Left kidney (tissue), 2 donors: ENCODE data around the gene ITGB2. TPM values are rescaled to one million over a fixed set of nuclear protein-coding genes. Genes with fewer than 3 reads are reported as not detected.

ENCODE experiments used
- DNase-seq: peaks from one replicate; pipeline ENCODE4 v3.0.0-alpha.2; 2013
- polyA plus RNA-seq: library from polyadenylated mRNA; unstranded; fragments of 120-200 nt; gene quantifications from one replicate; pipeline ENCODE4 v1.2.1, GENCODE V29; 2013; ENCODE audit not compliant: insufficient read length

Gene ITGB2
- polyA plus RNA-seq, 1 donor = 11.8 TPM

GRCh38 chr21:44956356-44957046 lies 35.8 kb upstream of the ITGB2 start:
- no peak for DNase-seq

- no peak for DNase-seq
Observed at GRCh38 chr21:44955798-44956175, 35.1 kb upstream of the ITGB2 start.

DNA sequence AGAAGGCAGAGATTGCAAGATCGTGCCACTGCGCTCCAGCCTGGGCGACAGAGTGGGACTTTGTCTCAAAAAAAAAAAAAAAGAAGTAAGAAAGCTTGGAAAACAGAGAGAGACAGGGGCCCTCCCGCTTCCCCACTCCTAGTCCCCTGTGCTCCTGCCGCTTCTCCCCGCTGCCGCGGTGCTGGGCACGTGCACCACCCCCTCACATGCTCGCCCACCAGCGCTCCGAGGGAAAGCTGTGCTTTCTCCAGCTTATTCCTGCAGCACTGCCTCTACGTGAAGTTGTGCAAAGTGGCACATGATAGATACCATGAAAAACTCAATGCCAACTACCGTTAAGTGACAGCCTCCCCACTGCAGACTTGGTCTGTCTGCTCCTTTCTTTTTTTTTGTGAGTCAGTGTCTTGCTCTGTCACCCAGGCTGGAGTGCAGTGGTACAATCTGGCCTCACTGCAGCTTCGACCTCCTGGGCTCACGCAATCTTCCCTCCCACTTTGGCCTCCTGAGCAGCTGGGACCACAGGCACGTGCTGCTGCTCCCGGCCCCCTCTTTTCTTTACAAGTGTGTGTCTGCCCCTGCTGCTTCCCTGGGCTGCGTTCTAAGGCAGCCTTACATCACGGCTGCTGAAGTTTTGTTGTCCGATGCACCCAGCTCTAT lies 34.6 kb upstream of the ITGB2 start:
- no peak for DNase-seq

DNA sequence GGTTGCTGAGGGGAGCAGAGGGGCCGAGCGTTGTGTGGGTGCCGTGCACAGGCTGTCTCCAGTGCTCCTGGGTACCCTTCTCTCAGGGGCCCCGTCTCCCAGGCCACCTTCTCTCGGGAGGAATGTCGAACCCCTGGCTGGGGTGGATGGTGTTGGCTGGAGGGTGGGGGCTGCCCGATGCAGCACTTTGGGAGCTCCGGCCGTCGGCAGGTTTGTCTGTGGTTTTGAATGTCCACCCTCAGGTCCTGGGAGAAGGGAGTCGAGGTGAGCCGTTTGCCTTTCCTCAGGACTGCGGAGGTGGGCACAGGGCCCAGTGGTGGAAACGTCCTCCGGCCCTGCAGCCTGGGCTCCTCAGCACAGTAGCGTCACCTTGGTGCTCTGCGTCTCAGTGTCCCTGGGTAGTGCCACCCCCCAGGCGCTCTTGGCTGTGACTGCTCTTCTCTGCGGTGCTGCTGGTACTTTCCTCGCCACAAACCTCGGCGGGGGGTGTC lies 33.6 kb upstream of the ITGB2 start:
- DNase-seq = no peak

- DNase-seq = no peak
Observed at GRCh38 chr21:44953628-44954021, 32.9 kb upstream of the ITGB2 start.

DNA sequence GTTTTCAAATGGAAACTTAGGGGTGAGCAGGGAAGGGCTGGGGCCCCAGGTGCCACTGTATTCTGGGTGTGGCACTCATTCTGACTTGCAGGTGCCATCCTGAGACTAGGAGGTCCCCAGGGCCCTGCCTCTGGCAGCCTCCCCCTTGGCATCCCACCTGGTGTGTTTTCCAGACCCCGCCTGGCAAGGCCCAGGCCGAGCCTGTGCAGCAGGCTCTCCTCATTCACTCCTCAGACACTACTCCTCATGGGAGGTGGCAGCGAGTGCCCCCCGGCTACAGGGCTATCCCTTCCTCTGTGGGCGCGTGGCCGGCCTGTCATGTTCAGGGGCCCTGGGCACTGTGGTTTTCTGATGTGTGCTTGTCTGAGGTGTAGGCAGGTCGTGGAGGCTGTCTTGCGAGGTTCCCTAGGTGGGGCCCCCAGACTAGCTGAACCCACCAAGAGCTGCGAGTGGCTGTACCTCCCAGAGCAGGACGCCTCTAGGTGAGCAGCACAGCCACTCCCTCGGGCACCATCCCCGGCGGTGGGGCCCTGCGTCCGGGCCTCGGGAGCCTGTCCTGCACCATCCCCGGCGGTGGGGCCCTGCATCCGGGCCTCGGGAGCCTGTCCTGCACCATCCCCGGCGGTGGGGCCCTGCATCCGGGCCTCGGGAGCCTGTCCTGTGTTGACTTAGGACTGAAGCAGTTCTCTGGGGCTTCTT lies 32.4 kb upstream of the ITGB2 start:
- DNase-seq = no peak

DNA sequence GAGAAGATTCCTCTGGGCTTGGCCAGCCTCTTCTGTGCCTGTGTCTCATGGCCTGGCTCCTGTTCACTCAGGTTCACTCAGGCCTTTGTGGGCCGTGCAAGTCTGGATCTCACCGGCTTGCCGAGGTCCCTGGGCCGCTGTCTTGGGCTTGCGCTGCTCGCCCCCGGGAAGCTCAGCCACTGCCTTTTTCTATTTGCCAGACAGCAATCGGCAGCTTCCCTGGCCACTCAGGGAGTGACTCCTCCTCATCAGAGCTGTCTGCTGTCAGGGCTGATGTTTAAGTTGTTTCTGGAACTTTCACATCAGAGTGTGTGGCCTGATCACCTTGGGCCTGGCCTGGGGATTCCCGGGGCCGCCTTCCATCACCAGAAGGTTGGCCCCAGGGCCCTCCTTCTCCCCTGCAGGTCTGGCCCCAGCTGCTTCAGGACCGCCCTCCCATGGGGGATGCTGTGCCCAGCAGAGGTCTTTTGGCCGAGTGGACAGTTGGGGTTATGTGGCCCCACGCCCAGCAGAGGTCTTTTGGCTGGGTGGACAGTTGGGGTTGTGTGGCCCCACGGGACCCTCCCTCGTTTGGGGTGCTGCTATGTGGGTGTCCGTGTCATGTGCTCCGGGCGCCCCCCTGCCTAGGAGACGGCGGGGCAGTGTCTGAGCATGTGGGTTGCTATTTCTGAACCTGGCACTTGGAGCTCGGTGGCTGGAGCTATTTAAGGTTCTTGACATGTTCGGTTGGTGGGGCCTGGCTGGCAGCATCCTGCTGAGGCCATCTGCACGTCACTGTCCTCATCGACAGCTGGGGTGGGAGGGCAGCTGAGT lies 31.6 kb upstream of the ITGB2 start:
- no peak for DNase-seq

DNA sequence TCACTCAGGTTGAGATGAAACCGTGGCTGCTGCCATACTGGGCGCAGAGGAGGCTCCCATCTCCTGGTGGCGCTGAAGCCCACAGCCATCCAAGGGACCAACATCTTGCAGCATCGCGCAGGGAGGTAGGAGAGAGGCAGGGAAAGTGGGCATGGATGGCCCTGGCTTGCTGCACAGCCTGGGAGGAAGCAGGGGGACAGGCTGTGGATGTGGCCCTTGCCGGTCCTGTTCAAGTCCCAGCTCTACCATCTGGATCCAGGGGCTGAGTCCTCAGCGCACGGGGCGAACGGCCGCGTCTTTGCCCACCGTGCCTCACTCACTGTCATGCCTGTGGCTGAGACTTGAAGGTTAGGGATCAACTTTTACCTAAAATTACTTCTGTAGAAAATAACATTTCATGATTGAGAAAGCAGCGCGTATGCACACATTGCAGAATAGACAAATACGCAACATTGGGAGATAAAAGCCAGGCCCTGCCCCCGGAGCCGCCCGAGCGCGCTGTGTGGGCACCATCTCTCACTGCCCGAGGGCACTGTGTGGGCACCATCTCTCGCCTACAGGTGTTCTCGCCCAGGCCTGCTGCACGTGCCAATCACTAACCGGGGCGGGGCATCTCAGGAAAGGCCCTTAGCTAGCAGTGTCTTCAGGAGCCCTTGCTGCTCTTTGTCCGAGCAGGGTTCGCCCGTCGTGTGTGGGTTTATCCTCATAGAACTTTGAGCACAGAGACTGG lies 30.7 kb upstream of the ITGB2 start:
- no peak for DNase-seq

GRCh38 chr21:44950351-44950750 lies 29.7 kb upstream of the ITGB2 start:
- DNase-seq = no peak

GRCh38 chr21:44949779-44950198 lies 29.1 kb upstream of the ITGB2 start:
- DNase-seq = peak; percentile 64

GRCh38 chr21:44949161-44949778 lies 28.6 kb upstream of the ITGB2 start:
- DNase-seq = no peak

- no peak for DNase-seq
Observed at GRCh38 chr21:44948426-44949120, 27.9 kb upstream of the ITGB2 start.

- DNase-seq = no peak
Observed at GRCh38 chr21:44947930-44948331, 27.2 kb upstream of the ITGB2 start.

- no peak for DNase-seq
Observed at GRCh38 chr21:44947111-44947929, 26.6 kb upstream of the ITGB2 start.

DNA sequence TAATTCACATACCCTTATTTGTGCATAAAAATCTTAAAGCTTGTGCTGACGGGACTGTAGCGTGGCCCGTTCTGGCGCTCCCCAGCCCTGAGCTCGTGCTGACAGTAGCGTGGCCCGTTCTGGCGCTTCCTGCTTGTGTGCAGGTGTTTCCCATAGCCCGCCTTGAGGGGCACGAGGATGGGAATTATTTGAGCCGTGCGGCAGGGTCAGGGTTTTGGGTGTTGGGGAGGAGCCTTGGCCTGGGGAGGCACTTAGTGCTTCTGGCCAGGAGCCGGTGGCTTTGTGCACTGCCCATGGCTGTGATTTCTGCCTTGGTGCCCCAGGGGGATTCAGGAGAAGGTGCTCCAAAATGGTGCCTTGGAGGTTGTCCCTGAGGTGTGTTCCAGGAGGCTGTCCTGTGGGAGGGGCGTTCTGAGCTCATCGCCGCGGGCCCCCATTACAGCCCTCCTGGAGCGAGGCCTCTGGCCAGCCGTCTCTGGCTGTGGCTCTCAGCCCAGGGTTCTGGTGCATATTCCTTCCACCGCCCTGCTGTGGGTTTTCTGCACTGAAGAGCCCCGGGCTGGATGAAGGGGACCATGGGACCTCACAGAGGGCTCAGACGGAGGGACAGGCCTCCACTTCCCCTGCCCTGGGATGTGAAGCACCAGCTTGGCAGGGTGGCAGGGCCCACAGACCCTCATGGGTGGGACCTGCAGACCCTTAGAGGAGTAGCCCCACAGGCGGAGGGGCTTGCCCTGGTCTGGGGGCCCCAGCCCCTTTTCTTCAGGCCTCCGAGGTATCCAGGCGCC lies 25.7 kb upstream of the ITGB2 start:
- no peak for DNase-seq

DNA sequence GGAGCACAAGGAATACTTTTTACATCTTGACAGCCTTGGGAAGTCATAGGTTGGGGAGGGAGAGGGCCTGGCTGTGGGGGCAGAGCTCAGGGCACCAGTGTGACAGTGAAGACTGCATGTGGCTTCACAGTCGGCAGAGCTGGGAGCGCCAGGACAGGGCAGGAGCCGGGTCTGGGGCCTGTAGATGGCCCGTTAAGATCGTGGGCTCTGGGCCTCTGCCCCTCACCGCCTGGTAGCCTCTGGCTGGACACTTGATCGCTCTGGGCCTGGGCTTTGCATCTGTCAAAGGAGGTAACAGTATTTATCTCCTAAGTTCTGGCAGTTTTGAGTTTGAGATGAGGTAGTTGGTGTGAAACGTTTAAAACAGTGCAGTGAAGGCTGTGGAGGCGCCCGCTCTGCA lies 23.9 kb upstream of the ITGB2 start:
- DNase-seq = no peak

- DNase-seq = no peak
Observed at GRCh38 chr21:44943686-44944550, 23.2 kb upstream of the ITGB2 start.
